ENCODE measurements around the gene GABRR2. TPM values are rescaled to one million over a fixed set of nuclear protein-coding genes. Genes with fewer than 3 reads are reported as not detected.

Gene GABRR2
- total and polyA plus RNA-seq, 4 donors, result 0.10 to 1.7 (median 0.35) TPM

DNA sequence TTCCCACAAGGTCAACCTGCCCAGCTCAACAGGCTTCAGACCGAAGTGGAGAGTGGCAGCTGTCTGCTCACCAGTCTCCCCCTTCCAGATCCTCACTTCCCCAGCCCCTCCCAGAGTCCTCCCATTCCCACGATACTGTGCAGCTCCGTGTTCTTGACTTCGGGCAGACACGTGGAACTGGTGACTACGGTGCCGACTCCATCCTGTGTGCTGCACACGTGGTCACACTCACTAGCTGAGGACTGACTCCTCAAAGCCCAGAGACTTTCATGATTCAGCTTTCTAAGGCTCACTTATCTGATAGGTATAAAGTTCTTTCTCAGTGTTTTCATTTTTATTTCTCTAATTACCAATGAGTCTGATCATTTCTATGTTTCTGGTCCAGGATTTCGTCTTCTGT, 32.4 kb downstream of the GABRR2 start:
- WGBS, result 94% methylated on average over 9 of the region's 9 CpGs
- H3K9ac ChIP-seq (ENCODE audit: low read depth in 1 of 2, low read length in 2 of 2), result no peak overlapping the region

More for the DNA sequence above, 32.4 kb downstream of the GABRR2 start:
- Histone ChIP-seq H3K4me1 (ENCODE audit: control insufficient read depth in 4 of 4, insufficient read depth in 4 of 4, low read length in 3 of 4) (no peaks in the 10 kb centered on the region), H3K27me3 (ENCODE audit: control insufficient read depth in 4 of 4, insufficient read depth in 4 of 4, low read length in 3 of 4) (no peaks in the 10 kb centered on the region), H3K36me3 (ENCODE audit: control insufficient read depth in 4 of 4, insufficient read depth in 3 of 4, low read depth in 1 of 4, low read length in 3 of 4) (no peaks in the 10 kb centered on the region), H3K9me3 (ENCODE audit: control insufficient read depth in 4 of 4, low read length in 3 of 4) (no peaks in the 10 kb centered on the region), H3K4me3 (ENCODE audit: low read depth in 1 of 3, low read length in 3 of 3) (no peak overlapping the region), H3K27ac (ENCODE audit: low read depth in 1 of 2, low read length in 2 of 2) (no peak overlapping the region)
- no peak for DNase-seq (ENCODE audit: low spot score)
- TF ChIP-seq TAF1 (conservative IDR thresholded peaks at IDR 0.05) (no peak), YY1 (IDR thresholded peaks at IDR 0.05) (no peak), RXRA (IDR thresholded peaks at IDR 0.05) (no peak), GABPA (IDR thresholded peaks at IDR 0.05 in 1 of 2, conservative IDR thresholded peaks at IDR 0.05 in 1 of 2) (no peak), SP1 (IDR thresholded peaks at IDR 0.05) (no peak), FOXA1 (IDR thresholded peaks at IDR 0.05) (no peak), FOXA2 (IDR thresholded peaks at IDR 0.05) (no peak), HNF4A (conservative IDR thresholded peaks at IDR 0.05) (no peak), RAD21 (IDR thresholded peaks at IDR 0.05) (no peak), ATF3 (IDR thresholded peaks at IDR 0.05) (no peak), JUND (IDR thresholded peaks at IDR 0.05) (no peak), NR2F2 (IDR thresholded peaks at IDR 0.05) (no peak), CTCF (IDR thresholded peaks at IDR 0.05; ENCODE audit: low read depth, low read length, missing input control) (no peak)
- TF ChIP-seq, protein P1, sequence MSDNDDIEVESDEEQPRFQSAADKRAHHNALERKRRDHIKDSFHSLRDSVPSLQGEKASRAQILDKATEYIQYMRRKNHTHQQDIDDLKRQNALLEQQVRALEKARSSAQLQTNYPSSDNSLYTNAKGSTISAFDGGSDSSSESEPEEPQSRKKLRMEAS (IDR thresholded peaks at IDR 0.05), result no peak
- TF ChIP-seq, protein P2, sequence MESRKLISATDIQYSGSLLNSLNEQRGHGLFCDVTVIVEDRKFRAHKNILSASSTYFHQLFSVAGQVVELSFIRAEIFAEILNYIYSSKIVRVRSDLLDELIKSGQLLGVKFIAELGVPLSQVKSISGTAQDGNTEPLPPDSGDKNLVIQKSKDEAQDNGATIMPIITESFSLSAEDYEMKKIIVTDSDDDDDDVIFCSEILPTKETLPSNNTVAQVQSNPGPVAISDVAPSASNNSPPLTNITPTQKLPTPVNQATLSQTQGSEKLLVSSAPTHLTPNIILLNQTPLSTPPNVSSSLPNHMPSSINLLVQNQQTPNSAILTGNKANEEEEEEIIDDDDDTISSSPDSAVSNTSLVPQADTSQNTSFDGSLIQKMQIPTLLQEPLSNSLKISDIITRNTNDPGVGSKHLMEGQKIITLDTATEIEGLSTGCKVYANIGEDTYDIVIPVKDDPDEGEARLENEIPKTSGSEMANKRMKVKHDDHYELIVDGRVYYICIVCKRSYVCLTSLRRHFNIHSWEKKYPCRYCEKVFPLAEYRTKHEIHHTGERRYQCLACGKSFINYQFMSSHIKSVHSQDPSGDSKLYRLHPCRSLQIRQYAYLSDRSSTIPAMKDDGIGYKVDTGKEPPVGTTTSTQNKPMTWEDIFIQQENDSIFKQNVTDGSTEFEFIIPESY (IDR thresholded peaks at IDR 0.05), result no peak
- TF ChIP-seq, protein P3, sequence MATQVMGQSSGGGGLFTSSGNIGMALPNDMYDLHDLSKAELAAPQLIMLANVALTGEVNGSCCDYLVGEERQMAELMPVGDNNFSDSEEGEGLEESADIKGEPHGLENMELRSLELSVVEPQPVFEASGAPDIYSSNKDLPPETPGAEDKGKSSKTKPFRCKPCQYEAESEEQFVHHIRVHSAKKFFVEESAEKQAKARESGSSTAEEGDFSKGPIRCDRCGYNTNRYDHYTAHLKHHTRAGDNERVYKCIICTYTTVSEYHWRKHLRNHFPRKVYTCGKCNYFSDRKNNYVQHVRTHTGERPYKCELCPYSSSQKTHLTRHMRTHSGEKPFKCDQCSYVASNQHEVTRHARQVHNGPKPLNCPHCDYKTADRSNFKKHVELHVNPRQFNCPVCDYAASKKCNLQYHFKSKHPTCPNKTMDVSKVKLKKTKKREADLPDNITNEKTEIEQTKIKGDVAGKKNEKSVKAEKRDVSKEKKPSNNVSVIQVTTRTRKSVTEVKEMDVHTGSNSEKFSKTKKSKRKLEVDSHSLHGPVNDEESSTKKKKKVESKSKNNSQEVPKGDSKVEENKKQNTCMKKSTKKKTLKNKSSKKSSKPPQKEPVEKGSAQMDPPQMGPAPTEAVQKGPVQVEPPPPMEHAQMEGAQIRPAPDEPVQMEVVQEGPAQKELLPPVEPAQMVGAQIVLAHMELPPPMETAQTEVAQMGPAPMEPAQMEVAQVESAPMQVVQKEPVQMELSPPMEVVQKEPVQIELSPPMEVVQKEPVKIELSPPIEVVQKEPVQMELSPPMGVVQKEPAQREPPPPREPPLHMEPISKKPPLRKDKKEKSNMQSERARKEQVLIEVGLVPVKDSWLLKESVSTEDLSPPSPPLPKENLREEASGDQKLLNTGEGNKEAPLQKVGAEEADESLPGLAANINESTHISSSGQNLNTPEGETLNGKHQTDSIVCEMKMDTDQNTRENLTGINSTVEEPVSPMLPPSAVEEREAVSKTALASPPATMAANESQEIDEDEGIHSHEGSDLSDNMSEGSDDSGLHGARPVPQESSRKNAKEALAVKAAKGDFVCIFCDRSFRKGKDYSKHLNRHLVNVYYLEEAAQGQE (IDR thresholded peaks at IDR 0.05), result no peak
